Measurements from ENCODE around the gene GAN. TPM values are rescaled to one million over a fixed set of nuclear protein-coding genes. Genes with fewer than 3 reads are reported as not detected.

Gene GAN
- total and polyA plus RNA-seq, 2 donors (not counting 1 experiment from before 2014, with no cell fraction given): 3.3 to 5.1 TPM

DNA sequence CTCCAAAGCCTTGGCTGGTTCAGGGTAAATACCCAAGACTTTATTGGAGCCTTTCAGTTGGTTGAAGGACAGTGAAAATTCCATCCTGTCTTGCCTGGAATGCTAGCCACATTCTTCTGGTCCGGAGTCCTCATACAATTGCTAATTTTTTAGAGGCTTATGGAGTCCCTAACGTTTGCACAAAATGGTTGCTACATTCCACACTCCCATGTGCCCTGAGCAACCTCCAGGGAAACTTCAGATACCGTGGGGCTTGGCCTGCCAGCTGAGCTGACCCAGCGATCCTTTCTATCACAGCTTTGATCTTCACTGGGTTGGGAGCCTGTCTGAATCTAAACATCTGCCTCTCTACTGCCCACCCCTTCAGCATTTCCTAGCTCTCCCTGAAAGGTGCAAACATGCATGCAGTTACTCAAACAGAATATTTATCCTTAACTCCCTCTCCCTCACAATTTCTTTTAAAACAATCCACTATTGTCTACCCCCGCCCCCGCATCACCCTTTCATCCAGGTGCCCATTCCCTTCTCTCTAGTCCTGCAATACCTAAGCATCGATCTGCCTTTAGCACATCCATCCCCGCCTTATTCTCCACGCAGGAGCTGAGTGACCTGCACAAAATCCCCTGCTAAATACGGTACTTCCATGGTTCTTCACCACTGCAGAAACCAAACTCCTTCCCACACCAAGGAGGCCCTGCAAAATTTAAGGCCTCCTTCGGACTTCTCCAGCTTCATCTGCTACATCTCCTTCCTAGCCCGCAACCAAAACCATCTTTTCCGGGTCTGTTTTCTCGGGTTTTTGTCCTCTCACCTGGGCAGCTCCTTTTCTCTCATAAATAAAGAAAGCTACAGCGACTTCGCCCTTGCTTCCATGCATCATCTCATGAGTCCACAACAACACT is 810 bp upstream of the GAN start:
- H3K79me2 ChIP-seq (ENCODE audit: control insufficient read depth, insufficient read depth, low read length): peaks cover 24% of the 10 kb centered on the region
- peak overlapping the region; percentile 26 for H3K4me2 ChIP-seq (ENCODE audit: extremely low read depth, insufficient read depth, low read length)
- H3K4me1 ChIP-seq (ENCODE audit: control insufficient read depth, extremely low read depth, insufficient read depth, low read length): peaks cover 3% of the 10 kb centered on the region
- peak overlapping the region; percentile 95 for H2AFZ ChIP-seq (ENCODE audit: low read length)
- peak in 1 of 2 donors; percentile 64 for DNase-seq (ENCODE audit: low read depth in 2 of 2)
- H3K36me3 ChIP-seq (ENCODE audit: control insufficient read depth, insufficient read depth, low read length): no peaks in the 10 kb centered on the region
- no peak for TF ChIP-seq EZH2 (IDR thresholded peaks at IDR 0.05; ENCODE audit: low read length, missing control alignments)
- H3K9ac ChIP-seq (ENCODE audit: insufficient read depth, low read length): peak overlapping the region; percentile 56
- H3K9me3 ChIP-seq (ENCODE audit: control insufficient read depth, insufficient read depth, low read depth, low read length): no peaks in the 10 kb centered on the region
- H3K27ac ChIP-seq (ENCODE audit: insufficient read depth, low read length): peak overlapping the region; percentile 76
- H3K4me3 ChIP-seq (replicated peaks in 1 of 4; ENCODE audit: control extremely low read depth in 1 of 4, insufficient read depth in 1 of 4, low read depth in 3 of 4, low read length in 4 of 4): peak overlapping the region; percentile 62 to 92 (median 87)
- H3K27me3 ChIP-seq (ENCODE audit: control insufficient read depth, insufficient read depth, low read length): no peaks in the 10 kb centered on the region
- H4K20me1 ChIP-seq (ENCODE audit: control insufficient read depth, extremely low read depth, insufficient read depth, low read length): no peaks in the 10 kb centered on the region

DNA sequence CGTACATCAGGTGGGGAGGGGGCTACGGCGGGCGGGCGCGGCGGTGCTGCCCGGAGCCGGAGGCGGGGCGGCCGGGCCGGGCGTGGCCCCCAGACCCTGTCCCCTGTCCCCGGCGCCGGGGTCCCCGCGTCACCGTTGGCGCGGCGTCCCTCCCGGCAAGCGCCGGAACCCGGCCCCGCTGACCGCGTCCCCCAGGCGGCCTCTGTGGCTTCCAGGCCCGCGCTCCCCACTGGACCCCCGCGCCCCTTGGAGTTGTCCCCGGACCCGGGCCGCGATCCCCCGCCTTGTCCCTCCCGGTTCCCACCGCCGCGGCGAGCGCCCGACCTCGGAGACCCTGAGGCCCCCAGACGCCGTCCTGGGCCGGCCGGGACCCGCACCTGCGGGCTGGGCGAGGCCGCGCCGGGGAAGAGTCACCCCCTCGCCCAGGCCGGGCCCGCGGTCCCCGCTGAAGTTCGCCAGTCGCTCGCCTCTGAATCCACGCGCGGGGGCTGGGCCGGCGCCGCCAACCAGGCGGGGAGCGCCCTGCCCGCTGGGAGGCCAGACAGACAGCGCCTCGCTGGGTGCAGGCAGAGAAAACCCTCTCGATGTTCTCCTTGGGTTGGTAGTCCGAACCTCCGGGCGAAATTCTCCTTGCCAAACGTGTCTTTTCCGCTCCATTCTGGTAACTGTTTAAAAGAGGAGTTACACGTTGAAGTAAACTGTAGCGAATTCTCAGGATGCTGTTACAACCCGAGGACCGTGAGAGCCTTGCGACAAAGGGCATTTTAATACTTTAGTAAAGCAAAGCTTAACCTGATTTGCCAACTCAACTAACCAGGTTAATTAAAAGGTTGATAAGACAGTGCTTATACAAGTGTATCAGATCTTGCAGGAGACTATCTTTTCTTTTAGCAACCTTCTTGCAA is 761 bp downstream of the GAN start:
- TF ChIP-seq EZH2 (IDR thresholded peaks at IDR 0.05; ENCODE audit: low read length, missing control alignments): no peak
- TF ChIP-seq, protein P1, sequence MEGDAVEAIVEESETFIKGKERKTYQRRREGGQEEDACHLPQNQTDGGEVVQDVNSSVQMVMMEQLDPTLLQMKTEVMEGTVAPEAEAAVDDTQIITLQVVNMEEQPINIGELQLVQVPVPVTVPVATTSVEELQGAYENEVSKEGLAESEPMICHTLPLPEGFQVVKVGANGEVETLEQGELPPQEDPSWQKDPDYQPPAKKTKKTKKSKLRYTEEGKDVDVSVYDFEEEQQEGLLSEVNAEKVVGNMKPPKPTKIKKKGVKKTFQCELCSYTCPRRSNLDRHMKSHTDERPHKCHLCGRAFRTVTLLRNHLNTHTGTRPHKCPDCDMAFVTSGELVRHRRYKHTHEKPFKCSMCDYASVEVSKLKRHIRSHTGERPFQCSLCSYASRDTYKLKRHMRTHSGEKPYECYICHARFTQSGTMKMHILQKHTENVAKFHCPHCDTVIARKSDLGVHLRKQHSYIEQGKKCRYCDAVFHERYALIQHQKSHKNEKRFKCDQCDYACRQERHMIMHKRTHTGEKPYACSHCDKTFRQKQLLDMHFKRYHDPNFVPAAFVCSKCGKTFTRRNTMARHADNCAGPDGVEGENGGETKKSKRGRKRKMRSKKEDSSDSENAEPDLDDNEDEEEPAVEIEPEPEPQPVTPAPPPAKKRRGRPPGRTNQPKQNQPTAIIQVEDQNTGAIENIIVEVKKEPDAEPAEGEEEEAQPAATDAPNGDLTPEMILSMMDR (conservative IDR thresholded peaks at IDR 0.05 in 1 of 2, IDR thresholded peaks at IDR 0.05 in 1 of 2; ENCODE audit: low read depth in 1 of 2, low read length in 2 of 2): peak; percentile 3 to 8
- no peaks in the 10 kb centered on the region for H3K27me3 ChIP-seq (ENCODE audit: control insufficient read depth, insufficient read depth, low read length)
- peak overlapping the region; percentile 77 for H2AFZ ChIP-seq (ENCODE audit: low read length)
- peak overlapping the region; percentile 62 to 92 (median 84) for H3K4me3 ChIP-seq (replicated peaks in 1 of 4; ENCODE audit: control extremely low read depth in 1 of 4, insufficient read depth in 1 of 4, low read depth in 3 of 4, low read length in 4 of 4)
- no peaks in the 10 kb centered on the region for H3K36me3 ChIP-seq (ENCODE audit: control insufficient read depth, insufficient read depth, low read length)
- peaks cover 27% of the 10 kb centered on the region for H3K79me2 ChIP-seq (ENCODE audit: control insufficient read depth, insufficient read depth, low read length)
- H3K9ac ChIP-seq (ENCODE audit: insufficient read depth, low read length): peak overlapping the region; percentile 79
- H3K4me2 ChIP-seq (ENCODE audit: extremely low read depth, insufficient read depth, low read length): peak overlapping the region; percentile 61
- no peaks in the 10 kb centered on the region for H3K9me3 ChIP-seq (ENCODE audit: control insufficient read depth, insufficient read depth, low read depth, low read length)
- no peaks in the 10 kb centered on the region for H4K20me1 ChIP-seq (ENCODE audit: control insufficient read depth, extremely low read depth, insufficient read depth, low read length)
- H3K4me1 ChIP-seq (ENCODE audit: control insufficient read depth, extremely low read depth, insufficient read depth, low read length): peaks cover 13% of the 10 kb centered on the region
- H3K27ac ChIP-seq (ENCODE audit: insufficient read depth, low read length): peak overlapping the region; percentile 76
- DNase-seq (ENCODE audit: low read depth in 2 of 2): peak; percentile 43 to 61

DNA sequence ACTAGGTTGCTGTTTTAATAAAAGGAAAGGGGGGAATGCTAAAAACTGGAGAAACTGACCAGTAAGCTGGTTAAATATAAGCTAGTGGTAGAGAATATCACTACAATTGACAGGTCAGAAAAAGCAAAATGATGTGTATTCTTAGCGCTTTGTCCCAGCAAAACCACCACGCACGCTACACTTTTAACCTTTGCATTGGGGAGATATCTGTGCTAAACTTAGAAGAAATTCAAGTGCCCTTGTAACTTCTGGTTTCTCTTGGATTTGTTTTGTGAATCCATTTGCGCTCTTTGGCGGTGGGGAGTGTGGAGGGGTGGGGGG is 1.4 kb downstream of the GAN start:
- Histone ChIP-seq H4K20me1 (ENCODE audit: control insufficient read depth, extremely low read depth, insufficient read depth, low read length) (no peaks in the 10 kb centered on the region), H3K79me2 (ENCODE audit: control insufficient read depth, insufficient read depth, low read length) (peaks cover 27% of the 10 kb centered on the region), H3K27me3 (ENCODE audit: control insufficient read depth, insufficient read depth, low read length) (no peaks in the 10 kb centered on the region), H3K9me3 (ENCODE audit: control insufficient read depth, insufficient read depth, low read depth, low read length) (no peaks in the 10 kb centered on the region), H2AFZ (ENCODE audit: low read length) (no peak overlapping the region), H3K4me2 (ENCODE audit: extremely low read depth, insufficient read depth, low read length) (peak overlapping the region; percentile 61), H3K4me3 (replicated peaks in 1 of 4; ENCODE audit: control extremely low read depth in 1 of 4, insufficient read depth in 1 of 4, low read depth in 3 of 4, low read length in 4 of 4) (peak overlapping the region; percentile 62 to 92 (median 84)), H3K36me3 (ENCODE audit: control insufficient read depth, insufficient read depth, low read length) (no peaks in the 10 kb centered on the region), H3K4me1 (ENCODE audit: control insufficient read depth, extremely low read depth, insufficient read depth, low read length) (peaks cover 13% of the 10 kb centered on the region), H3K9ac (ENCODE audit: insufficient read depth, low read length) (no peak overlapping the region), H3K27ac (ENCODE audit: insufficient read depth, low read length) (no peak overlapping the region)
- TF ChIP-seq, protein P1 (conservative IDR thresholded peaks at IDR 0.05 in 1 of 2, IDR thresholded peaks at IDR 0.05 in 1 of 2; ENCODE audit: low read depth in 1 of 2, low read length in 2 of 2): no peak
- TF ChIP-seq EZH2 (IDR thresholded peaks at IDR 0.05; ENCODE audit: low read length, missing control alignments): no peak
- no peak for DNase-seq (ENCODE audit: low read depth in 2 of 2)

All from fibroblast of lung (primary cell).